Measurements from ENCODE around the gene DDX54. TPM values are rescaled to one million over a fixed set of nuclear protein-coding genes. Genes with fewer than 3 reads are reported as not detected.
A peak's percentile ranks its signal among the peaks of the same experiment; 100 is the strongest.

The DDX54 gene
- total RNA-seq, 2 donors from 2014 or later, result 52.7 TPM

DNA sequence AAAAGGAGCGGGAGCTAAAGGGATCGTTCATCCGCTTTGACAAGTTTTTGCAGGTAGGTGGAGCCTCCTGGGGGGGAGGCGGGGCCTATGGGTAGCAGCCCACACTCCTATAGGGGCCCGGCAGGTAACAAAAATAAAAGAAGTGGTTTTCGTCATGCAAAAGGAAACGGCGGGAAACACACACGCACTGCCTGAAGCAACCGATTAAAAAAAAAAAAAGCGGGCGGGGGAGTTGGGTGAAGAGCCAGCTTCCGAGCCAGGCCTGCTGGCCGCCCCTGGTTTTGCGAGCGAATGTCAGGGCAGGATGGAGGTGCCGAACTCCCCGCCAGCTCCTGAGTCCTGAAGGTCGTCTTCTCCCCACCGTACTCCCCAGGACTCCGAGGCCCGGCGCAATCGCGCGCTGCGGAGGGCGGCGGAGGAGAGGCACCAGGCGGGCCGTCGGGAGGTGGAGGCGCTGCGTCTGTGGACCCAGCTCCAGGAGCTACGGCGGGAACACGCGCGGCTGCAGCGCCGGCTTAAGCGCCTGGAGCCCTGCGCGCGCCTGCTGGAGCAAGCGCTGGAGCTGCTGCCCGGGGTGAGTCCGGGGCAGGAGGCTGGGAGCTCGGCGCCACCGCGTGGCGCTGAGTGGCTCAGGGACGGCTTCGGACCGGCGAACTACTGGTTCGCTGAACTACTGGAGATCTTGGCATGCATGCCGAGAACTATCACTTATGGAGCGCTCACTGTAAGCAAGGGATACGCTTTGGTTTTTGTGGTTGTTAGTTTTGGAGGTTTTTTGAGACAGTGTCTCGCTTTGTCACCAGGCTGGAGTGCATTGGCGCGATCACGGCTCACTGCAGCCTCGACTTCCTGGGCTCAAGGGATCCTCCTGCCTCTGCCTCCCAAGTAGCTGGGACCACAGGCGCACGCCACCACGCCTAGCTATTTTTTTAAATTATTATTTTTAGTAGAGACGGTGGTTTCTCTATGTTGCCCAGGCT lies 32.2 kb downstream of the DDX54 start:
- Histone ChIP-seq H3K36me3 (replicated peaks in 1 of 2; ENCODE audit: insufficient read depth in 1 of 2, low read depth in 2 of 2) (no peaks in the 10 kb centered on the region), H3K27ac (peak overlapping the region in 1 of 4 donors; percentile 55), H3K27me3 (peaks cover 0 to 3% of the 10 kb centered on the region in 2 donors), H3K4me3 (no peak overlapping the region), H3K4me1 (peaks cover 32% of the 10 kb centered on the region), H3K9me3 (no peaks in the 10 kb centered on the region)
- DNase-seq, result peak; percentile 65 to 73 (median 72)
- 7 to 11% methylated on average over 26 to 65 of the region's 70 CpGs for WGBS, 2 donors
- intact Hi-C loops (cut with DNase I), result no loop called here
- no peak for TF ChIP-seq POLR2A (IDR thresholded peaks at IDR 0.05)
- TF ChIP-seq, protein P1, sequence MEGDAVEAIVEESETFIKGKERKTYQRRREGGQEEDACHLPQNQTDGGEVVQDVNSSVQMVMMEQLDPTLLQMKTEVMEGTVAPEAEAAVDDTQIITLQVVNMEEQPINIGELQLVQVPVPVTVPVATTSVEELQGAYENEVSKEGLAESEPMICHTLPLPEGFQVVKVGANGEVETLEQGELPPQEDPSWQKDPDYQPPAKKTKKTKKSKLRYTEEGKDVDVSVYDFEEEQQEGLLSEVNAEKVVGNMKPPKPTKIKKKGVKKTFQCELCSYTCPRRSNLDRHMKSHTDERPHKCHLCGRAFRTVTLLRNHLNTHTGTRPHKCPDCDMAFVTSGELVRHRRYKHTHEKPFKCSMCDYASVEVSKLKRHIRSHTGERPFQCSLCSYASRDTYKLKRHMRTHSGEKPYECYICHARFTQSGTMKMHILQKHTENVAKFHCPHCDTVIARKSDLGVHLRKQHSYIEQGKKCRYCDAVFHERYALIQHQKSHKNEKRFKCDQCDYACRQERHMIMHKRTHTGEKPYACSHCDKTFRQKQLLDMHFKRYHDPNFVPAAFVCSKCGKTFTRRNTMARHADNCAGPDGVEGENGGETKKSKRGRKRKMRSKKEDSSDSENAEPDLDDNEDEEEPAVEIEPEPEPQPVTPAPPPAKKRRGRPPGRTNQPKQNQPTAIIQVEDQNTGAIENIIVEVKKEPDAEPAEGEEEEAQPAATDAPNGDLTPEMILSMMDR (IDR thresholded peaks at IDR 0.05), result peak in 6 of 7 experiments; percentile 28 to 64 (median 56)
- peak; percentile 83 for ATAC-seq

GRCh38 chr12:113152196-113152834 lies 33.0 kb downstream of the DDX54 start:
- no peak overlapping the region for H3K4me3 ChIP-seq
- TF ChIP-seq, protein P1 (IDR thresholded peaks at IDR 0.05), result no peak
- no peaks in the 10 kb centered on the region for H3K9me3 ChIP-seq
- 23 to 27% methylated on average over 8 to 9 of the region's 9 CpGs for WGBS, 2 donors
- ATAC-seq, result no peak
- intact Hi-C loops (cut with DNase I), result no loop called here
- H3K36me3 ChIP-seq (replicated peaks in 1 of 2; ENCODE audit: insufficient read depth in 1 of 2, low read depth in 2 of 2), result no peaks in the 10 kb centered on the region
- no peak for DNase-seq
- peaks cover 32% of the 10 kb centered on the region for H3K4me1 ChIP-seq
- H3K27ac ChIP-seq, result no peak overlapping the region
- peaks cover 0 to 3% of the 10 kb centered on the region in 2 donors for H3K27me3 ChIP-seq

DNA sequence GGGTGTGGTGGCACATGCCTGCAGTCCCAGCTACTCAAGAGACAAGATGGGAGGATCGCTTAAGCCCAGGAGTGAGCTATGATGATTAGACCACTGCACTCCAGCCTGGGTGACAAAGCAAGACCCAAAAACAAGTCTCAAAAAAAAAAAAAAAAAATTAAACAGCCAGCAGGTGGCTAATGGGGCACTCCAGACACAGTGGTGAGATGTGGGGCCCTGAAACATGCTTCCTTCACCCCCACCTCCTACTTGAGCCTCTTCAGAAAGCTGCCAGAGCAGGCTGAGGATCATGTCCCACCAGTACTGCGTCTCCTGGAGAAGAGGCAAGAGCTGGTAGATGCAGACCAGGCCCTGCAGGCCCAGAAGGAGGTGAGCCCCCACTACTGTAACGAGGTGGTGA lies 33.6 kb downstream of the DDX54 start:
- H3K4me1 ChIP-seq, result peaks cover 32% of the 10 kb centered on the region
- H3K36me3 ChIP-seq (replicated peaks in 1 of 2; ENCODE audit: insufficient read depth in 1 of 2, low read depth in 2 of 2), result no peaks in the 10 kb centered on the region
- H3K27ac ChIP-seq, result no peak overlapping the region
- no peak overlapping the region for H3K4me3 ChIP-seq
- no peaks in the 10 kb centered on the region for H3K9me3 ChIP-seq
- intact Hi-C loops (cut with DNase I), result no loop called here
- ATAC-seq (no peak), DNase-seq (no peak)
- WGBS, 2 donors, result 90 to 98% methylated on average over 3 of the region's 3 CpGs
- peaks cover 0 to 3% of the 10 kb centered on the region in 2 donors for H3K27me3 ChIP-seq
- no peak for TF ChIP-seq POLR2A (IDR thresholded peaks at IDR 0.05)
- TF ChIP-seq, protein P1 (IDR thresholded peaks at IDR 0.05), result no peak

GRCh38 chr12:113149361-113150150 lies 35.7 kb downstream of the DDX54 start, which contains the start of gene CFAP73:
CFAP73 (plus strand) TSS chr12:113149724; CDS start chr12:113149858, 134 bp downstream.
- WGBS, 2 donors, result 37 to 42% methylated on average over 17 to 22 of the region's 22 CpGs
- TF ChIP-seq, protein P1 (IDR thresholded peaks at IDR 0.05), result no peak
- TF ChIP-seq POLR2A (IDR thresholded peaks at IDR 0.05), result no peak
- H3K27ac ChIP-seq, result peak within 1 kb of the TSS; percentile 32 to 62 (median 38)

More at GRCh38 chr12:113149361-113150150, 35.7 kb downstream of the DDX54 start, which contains the start of gene CFAP73:
- intact Hi-C loops (cut with DNase I), result no loop called here
- Histone ChIP-seq H3K4me1 (peaks cover 28% of the 10 kb centered on the region), H3K4me3 (no peak within 1 kb of the TSS), H3K9me3 (no peaks in the 10 kb centered on the region), H3K36me3 (replicated peaks in 1 of 2; ENCODE audit: insufficient read depth in 1 of 2, low read depth in 2 of 2) (no peaks in the 10 kb centered on the region), H3K27me3 (peaks cover 0 to 2% of the 10 kb centered on the region in 2 donors)
- ATAC-seq (peak; percentile 72), DNase-seq (peak; percentile 64 to 81 (median 79))

All from body of pancreas (tissue), 4 donors.